ENCODE data around the gene PPP1R3F. TPM values are rescaled to one million over a fixed set of nuclear protein-coding genes. Genes with fewer than 3 reads are reported as not detected.
"Not testable (repeated sequence)": the region's sequence is repeated elsewhere in the genome, so short reads cannot be mapped to it uniquely, and the experiment has no call there.

PPP1R3F gene
- total RNA-seq, 2 experiments from 2014 or later = 5.1 to 5.3 TPM

DNA sequence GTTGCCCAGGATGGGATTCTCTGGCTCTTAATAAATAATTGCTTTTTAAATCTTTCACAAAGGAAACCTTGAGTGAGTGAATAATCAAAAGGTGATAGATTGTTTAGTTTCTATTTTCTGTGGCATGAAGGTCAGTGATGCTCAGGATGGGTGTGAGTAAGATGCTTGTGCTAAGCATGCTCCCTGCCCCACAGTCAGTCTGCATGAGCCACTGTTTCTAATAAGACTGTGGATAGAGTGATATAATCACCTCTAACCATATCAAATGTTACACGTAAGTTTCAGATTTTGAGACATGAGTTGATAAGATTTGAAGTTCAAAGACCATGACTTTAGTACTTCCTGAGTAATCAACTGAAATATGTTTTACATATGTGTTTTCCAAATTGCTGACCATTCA is 31.1 kb downstream of the PPP1R3F start:
- no peaks in the 10 kb centered on the region for H3K9me3 ChIP-seq (ENCODE audit: low read length)
- no peak overlapping the region for H3K4me2 ChIP-seq (ENCODE audit: low read length)
- no peak overlapping the region for H3K27ac ChIP-seq (ENCODE audit: low read depth, low read length, poor library complexity, severe bottlenecking)
- no TSS peak for BruUV-seq (replicated peaks)
- ChIA-PET CTCF (ENCODE audit: unreplicated experiment) (no interaction called here), POLR2A (no interaction called here)
- intact Hi-C loops (cut with micrococcal nuclease; ENCODE audit: unreplicated experiment) = no loop called here
- no peak overlapping the region for H2AFZ ChIP-seq (ENCODE audit: low read length)
- H3K9me2 ChIP-seq (ENCODE audit: insufficient read depth, low read length) = no peaks in the 10 kb centered on the region
- DNase-seq (ENCODE audit: low spot score) = no peak
- H4K20me1 ChIP-seq (ENCODE audit: insufficient read depth, low read length) = no peaks in the 10 kb centered on the region
- no peaks in the 10 kb centered on the region for H3K79me2 ChIP-seq (ENCODE audit: insufficient read depth, low read depth, low read length)
- no peak for TF ChIP-seq CTCF (conservative IDR thresholded peaks at IDR 0.05; ENCODE audit: low read length)
- no peak for TF ChIP-seq EZH2phosphoT487 (IDR thresholded peaks at IDR 0.05; ENCODE audit: borderline replicate concordance, low read depth, low read length)
- H3K36me3 ChIP-seq (ENCODE audit: insufficient read depth, low read length) = no peaks in the 10 kb centered on the region
- no peaks in the 10 kb centered on the region for H3K4me1 ChIP-seq (ENCODE audit: insufficient read depth, low read length, poor library complexity, severe bottlenecking)
- H3K4me3 ChIP-seq (ENCODE audit: low read depth, low read length, poor library complexity, severe bottlenecking) = no peak overlapping the region

- intact Hi-C loops (cut with micrococcal nuclease; ENCODE audit: unreplicated experiment) = no loop called here
- Histone ChIP-seq H2AFZ (ENCODE audit: low read length) (no peak within 1 kb of the TSS), H3K4me1 (ENCODE audit: insufficient read depth, low read length, poor library complexity, severe bottlenecking) (no peaks in the 10 kb centered on the region), H3K4me2 (ENCODE audit: low read length) (no peak within 1 kb of the TSS), H3K4me3 (ENCODE audit: low read depth, low read length, poor library complexity, severe bottlenecking) (no peak within 1 kb of the TSS), H3K79me2 (ENCODE audit: insufficient read depth, low read depth, low read length) (no peaks in the 10 kb centered on the region), H3K27ac (ENCODE audit: low read depth, low read length, poor library complexity, severe bottlenecking) (no peak within 1 kb of the TSS), H3K36me3 (ENCODE audit: insufficient read depth, low read length) (no peaks in the 10 kb centered on the region), H3K9me3 (ENCODE audit: low read length) (no peaks in the 10 kb centered on the region), H3K9me2 (ENCODE audit: insufficient read depth, low read length) (no peaks in the 10 kb centered on the region), H4K20me1 (ENCODE audit: insufficient read depth, low read length) (no peaks in the 10 kb centered on the region)
- BruUV-seq (replicated peaks) = no TSS peak
- ChIA-PET CTCF (ENCODE audit: unreplicated experiment) (no interaction called here), POLR2A (no interaction called here)
- no peak for DNase-seq (ENCODE audit: low spot score)
- TF ChIP-seq CTCF (conservative IDR thresholded peaks at IDR 0.05; ENCODE audit: low read length) = no peak
- no peak for TF ChIP-seq EZH2phosphoT487 (IDR thresholded peaks at IDR 0.05; ENCODE audit: borderline replicate concordance, low read depth, low read length)
These were observed 33.8 kb downstream of the PPP1R3F start, which contains the start of gene GAGE10 for GRCh38 chrX:49303346-49303745. GAGE10 (plus strand) TSS chrX:49303646; CDS start chrX:49304860, 1,214 bp downstream.

- DNase-seq (ENCODE audit: low spot score); H3K4me2 ChIP-seq (ENCODE audit: low read length); intact Hi-C loops (cut with micrococcal nuclease; ENCODE audit: unreplicated experiment); H3K27ac ChIP-seq (ENCODE audit: low read depth, low read length, poor library complexity, severe bottlenecking); H3K9me2 ChIP-seq (ENCODE audit: insufficient read depth, low read length); H3K4me1 ChIP-seq (ENCODE audit: insufficient read depth, low read length, poor library complexity, severe bottlenecking); H3K79me2 ChIP-seq (ENCODE audit: insufficient read depth, low read depth, low read length); CTCF ChIA-PET (ENCODE audit: unreplicated experiment); H3K36me3 ChIP-seq (ENCODE audit: insufficient read depth, low read length); H2AFZ ChIP-seq (ENCODE audit: low read length); H3K9me3 ChIP-seq (ENCODE audit: low read length); H4K20me1 ChIP-seq (ENCODE audit: insufficient read depth, low read length); POLR2A ChIA-PET; H3K4me3 ChIP-seq (ENCODE audit: low read depth, low read length, poor library complexity, severe bottlenecking); BruUV-seq (replicated peaks): not testable (repeated sequence)
These were observed 38.2 kb downstream of the PPP1R3F start for GRCh38 chrX:49307775-49308174.

All from OCI-LY7 (cell line).